ENCODE data around the gene KRTAP9-3. TPM values are rescaled to one million over a fixed set of nuclear protein-coding genes. Genes with fewer than 3 reads are reported as not detected.

The KRTAP9-3 gene
- total RNA-seq, 4 donors from 2014 or later = not detected

DNA sequence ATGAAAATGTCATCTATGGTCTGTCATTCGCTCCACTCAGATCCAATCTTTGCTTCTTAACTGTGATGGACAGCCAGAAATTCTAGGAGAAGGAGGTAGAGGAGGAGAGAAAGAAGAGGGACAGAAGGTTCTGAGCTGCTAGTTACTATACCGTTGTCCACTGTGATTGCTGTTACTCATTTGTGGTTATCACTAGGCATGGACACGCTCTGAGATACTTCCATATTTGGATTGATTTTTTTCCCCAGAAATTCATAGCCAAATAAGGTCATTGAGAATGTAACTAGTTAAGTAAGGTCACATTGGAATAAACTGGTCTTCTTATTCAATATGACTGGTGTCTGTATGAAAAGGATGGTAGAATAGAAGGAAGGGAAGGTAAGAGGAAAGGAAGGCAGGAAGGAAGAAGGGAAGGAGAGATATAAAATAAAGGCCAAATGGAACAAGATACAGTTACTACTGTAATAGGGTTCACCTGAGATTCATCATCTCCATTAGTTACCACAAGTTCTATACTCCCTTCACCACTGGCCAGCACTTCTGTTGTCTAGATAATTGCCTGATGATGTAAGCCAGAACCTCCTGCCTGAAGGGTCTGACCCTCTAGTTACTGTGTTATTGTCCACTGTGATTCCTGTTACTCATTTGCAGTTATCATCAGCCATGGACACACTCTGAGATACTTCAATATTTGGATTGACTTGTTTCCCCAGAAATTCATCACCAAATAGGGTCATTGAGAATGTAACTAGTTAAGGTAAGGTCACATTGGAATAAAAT is 46.1 kb downstream of the KRTAP9-3 start:
- Histone ChIP-seq H3K36me3 (no peaks in the 10 kb centered on the region), H3K27ac (no peak overlapping the region), H3K27me3 (no peaks in the 10 kb centered on the region), H3K9me3 (no peaks in the 10 kb centered on the region), H3K4me1 (no peaks in the 10 kb centered on the region), H3K4me3 (no peak overlapping the region)
- TF ChIP-seq, protein P1, sequence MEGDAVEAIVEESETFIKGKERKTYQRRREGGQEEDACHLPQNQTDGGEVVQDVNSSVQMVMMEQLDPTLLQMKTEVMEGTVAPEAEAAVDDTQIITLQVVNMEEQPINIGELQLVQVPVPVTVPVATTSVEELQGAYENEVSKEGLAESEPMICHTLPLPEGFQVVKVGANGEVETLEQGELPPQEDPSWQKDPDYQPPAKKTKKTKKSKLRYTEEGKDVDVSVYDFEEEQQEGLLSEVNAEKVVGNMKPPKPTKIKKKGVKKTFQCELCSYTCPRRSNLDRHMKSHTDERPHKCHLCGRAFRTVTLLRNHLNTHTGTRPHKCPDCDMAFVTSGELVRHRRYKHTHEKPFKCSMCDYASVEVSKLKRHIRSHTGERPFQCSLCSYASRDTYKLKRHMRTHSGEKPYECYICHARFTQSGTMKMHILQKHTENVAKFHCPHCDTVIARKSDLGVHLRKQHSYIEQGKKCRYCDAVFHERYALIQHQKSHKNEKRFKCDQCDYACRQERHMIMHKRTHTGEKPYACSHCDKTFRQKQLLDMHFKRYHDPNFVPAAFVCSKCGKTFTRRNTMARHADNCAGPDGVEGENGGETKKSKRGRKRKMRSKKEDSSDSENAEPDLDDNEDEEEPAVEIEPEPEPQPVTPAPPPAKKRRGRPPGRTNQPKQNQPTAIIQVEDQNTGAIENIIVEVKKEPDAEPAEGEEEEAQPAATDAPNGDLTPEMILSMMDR (IDR thresholded peaks at IDR 0.05) = no peak
- no peak for TF ChIP-seq POLR2A (IDR thresholded peaks at IDR 0.05)
- TF ChIP-seq EP300 (IDR thresholded peaks at IDR 0.05) = no peak
- 87 to 91% methylated on average over 3 of the region's 3 CpGs for WGBS, 2 donors
- DNase-seq (ENCODE audit: low spot score in 2 of 2) = no peak

Small RNAs within 50 kb of the gene (small RNA-seq; reads per million reads assigned to genes)
- gene KRTAP4-17P = not detected
- not detected for gene KRTAP9-10P

Other genes with a start within 250 kb of the KRTAP9-3 start
- gene KRT40, start 248.1 kb upstream of the KRTAP9-3 start, total RNA-seq = not detected
- gene KRTAP3-3, start 238.3 kb upstream of the KRTAP9-3 start, total RNA-seq = not detected
- gene KRTAP3-2, start 232.5 kb upstream of the KRTAP9-3 start, total RNA-seq = not detected
- gene KRTAP3-1, start 223.3 kb upstream of the KRTAP9-3 start, total RNA-seq = not detected
- gene KRTAP1-5, start 205.2 kb upstream of the KRTAP9-3 start, total RNA-seq = under 1 TPM in 1 of 4 donors, not detected in 3; 0.60 TPM
- not detected for gene KRTAP1-4, start 202.3 kb upstream of the KRTAP9-3 start, total RNA-seq
- not detected for gene KRTAP1-3, start 197.6 kb upstream of the KRTAP9-3 start, total RNA-seq
- gene KRTAP1-1, start 191.0 kb upstream of the KRTAP9-3 start, total RNA-seq = not detected
- gene KRTAP2-1, start 185.1 kb upstream of the KRTAP9-3 start, total RNA-seq = not detected
- not detected for gene KRTAP2-2, start 177.2 kb upstream of the KRTAP9-3 start, total RNA-seq
- not detected for gene KRTAP2-3, start 172.3 kb upstream of the KRTAP9-3 start, total RNA-seq
- gene KRTAP2-4, start 166.6 kb upstream of the KRTAP9-3 start, total RNA-seq = not detected
- not detected for gene KRTAP4-7, start 148.3 kb upstream of the KRTAP9-3 start, total RNA-seq
- not detected for gene KRTAP4-8, start 134.3 kb upstream of the KRTAP9-3 start, total RNA-seq
- gene KRTAP4-16, start 130.2 kb upstream of the KRTAP9-3 start, total RNA-seq = not detected
- not detected for gene KRTAP4-9, start 127.1 kb upstream of the KRTAP9-3 start, total RNA-seq
- gene KRTAP4-11, start 114.1 kb upstream of the KRTAP9-3 start, total RNA-seq = not detected
- not detected for gene KRTAP4-12, start 108.3 kb upstream of the KRTAP9-3 start, total RNA-seq
- not detected for gene KRTAP4-6, start 91.9 kb upstream of the KRTAP9-3 start, total RNA-seq
- not detected for gene KRTAP4-5, start 82.6 kb upstream of the KRTAP9-3 start, total RNA-seq
- gene KRTAP4-4, start 71.7 kb upstream of the KRTAP9-3 start, total RNA-seq = not detected
- gene KRTAP4-3, start 64.2 kb upstream of the KRTAP9-3 start, total RNA-seq = not detected
- gene KRTAP4-2, start 54.2 kb upstream of the KRTAP9-3 start, total RNA-seq = not detected
- not detected for gene KRTAP4-1, start 47.5 kb upstream of the KRTAP9-3 start, total RNA-seq
- not detected for gene KRTAP9-1, start 42.6 kb upstream of the KRTAP9-3 start, total RNA-seq
- gene KRTAP9-2, start 5.8 kb upstream of the KRTAP9-3 start, total RNA-seq = not detected
- not detected for gene KRTAP9-8, start 5.5 kb downstream of the KRTAP9-3 start, total RNA-seq
- not detected for gene KRTAP9-4, start 17.2 kb downstream of the KRTAP9-3 start, total RNA-seq
- gene KRTAP9-9, start 22.9 kb downstream of the KRTAP9-3 start, total RNA-seq = not detected
- gene KRTAP9-6, start 32.9 kb downstream of the KRTAP9-3 start, total RNA-seq = not detected
- not detected for gene KRTAP9-7, start 43.2 kb downstream of the KRTAP9-3 start, total RNA-seq
- gene KRTAP29-1, start 70.4 kb downstream of the KRTAP9-3 start, total RNA-seq = not detected
- gene KRTAP16-1, start 76.9 kb downstream of the KRTAP9-3 start, total RNA-seq = not detected
- gene KRTAP17-1, start 83.3 kb downstream of the KRTAP9-3 start, total RNA-seq = not detected
- not detected for gene KRT33A, start 118.4 kb downstream of the KRTAP9-3 start, total RNA-seq
- gene KRT33B, start 137.4 kb downstream of the KRTAP9-3 start, total RNA-seq = not detected
- gene KRT34, start 149.9 kb downstream of the KRTAP9-3 start, total RNA-seq = not detected
- gene KRT31, start 165.2 kb downstream of the KRTAP9-3 start, total RNA-seq = not detected
- not detected for gene KRT37, start 192.1 kb downstream of the KRTAP9-3 start, total RNA-seq
- gene KRT38, start 208.5 kb downstream of the KRTAP9-3 start, total RNA-seq = not detected
- under 1 TPM in 1 of 4 donors, not detected in 3; 0.21 TPM for gene KRT32, start 234.9 kb downstream of the KRTAP9-3 start, total RNA-seq
- gene KRT35, start 248.7 kb downstream of the KRTAP9-3 start, total RNA-seq = not detected

Measured in tibial nerve (tissue), 4 donors.